Stimulated activated naive CD8-positive, alpha-beta T cell treated with anti-CD3 and anti-CD28 coated beads, Interleukin-15, Interleukin-2, amounts not matched to agents 100 ng/mL and 50 ng/mL, for 24 hours (primary cell): ENCODE measurements around the gene IL7R.

ENCODE experiments used
- H3K27ac Mint-ChIP-seq: one replicate; pipeline ENCODE4 v1.8.0; 2021; ENCODE audit warnings: mild to moderate bottlenecking, mixed read lengths
- H3K27me3 Mint-ChIP-seq: one replicate; pipeline ENCODE4 v1.8.0; 2021; ENCODE audit warnings: mixed read lengths
- H3K36me3 Mint-ChIP-seq: one replicate; pipeline ENCODE4 v1.8.0; 2021; ENCODE audit warnings: low read depth, mixed read lengths
- H3K4me1 Mint-ChIP-seq: one replicate; pipeline ENCODE4 v1.8.0; 2021; ENCODE audit warnings: low read depth, mixed read lengths
- H3K4me3 Mint-ChIP-seq: one replicate; pipeline ENCODE4 v1.8.0; 2021; ENCODE audit warnings: mild to moderate bottlenecking, mixed read lengths
- H3K9me3 Mint-ChIP-seq: one replicate; pipeline ENCODE4 v1.8.0; 2021; ENCODE audit warnings: mixed read lengths

IL7R gene

DNA sequence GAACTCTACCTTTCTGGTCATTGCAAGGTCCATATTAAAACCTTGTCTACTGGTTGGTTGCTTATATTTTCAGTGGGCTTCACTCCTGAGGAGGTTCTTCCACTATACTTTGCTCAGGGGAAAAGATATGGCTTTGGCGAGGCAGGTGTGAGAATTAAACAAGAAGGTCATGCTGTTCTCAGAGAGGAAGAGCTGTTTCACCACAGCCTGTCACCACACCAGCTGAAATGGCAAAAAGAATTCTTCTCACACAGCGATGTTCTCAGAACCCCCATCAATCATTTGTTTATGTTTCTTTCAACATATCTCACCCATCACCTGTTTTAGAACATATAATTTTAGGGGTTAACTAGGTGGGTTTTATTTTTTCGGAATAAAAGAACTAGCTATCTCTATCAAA is 43.1 kb downstream of the IL7R start:
- Mint-ChIP-seq H3K4me3 (peak overlapping the region; percentile 12), H3K27ac (peak overlapping the region; percentile 26), H3K9me3 (no peaks in the 10 kb centered on the region)

DNA sequence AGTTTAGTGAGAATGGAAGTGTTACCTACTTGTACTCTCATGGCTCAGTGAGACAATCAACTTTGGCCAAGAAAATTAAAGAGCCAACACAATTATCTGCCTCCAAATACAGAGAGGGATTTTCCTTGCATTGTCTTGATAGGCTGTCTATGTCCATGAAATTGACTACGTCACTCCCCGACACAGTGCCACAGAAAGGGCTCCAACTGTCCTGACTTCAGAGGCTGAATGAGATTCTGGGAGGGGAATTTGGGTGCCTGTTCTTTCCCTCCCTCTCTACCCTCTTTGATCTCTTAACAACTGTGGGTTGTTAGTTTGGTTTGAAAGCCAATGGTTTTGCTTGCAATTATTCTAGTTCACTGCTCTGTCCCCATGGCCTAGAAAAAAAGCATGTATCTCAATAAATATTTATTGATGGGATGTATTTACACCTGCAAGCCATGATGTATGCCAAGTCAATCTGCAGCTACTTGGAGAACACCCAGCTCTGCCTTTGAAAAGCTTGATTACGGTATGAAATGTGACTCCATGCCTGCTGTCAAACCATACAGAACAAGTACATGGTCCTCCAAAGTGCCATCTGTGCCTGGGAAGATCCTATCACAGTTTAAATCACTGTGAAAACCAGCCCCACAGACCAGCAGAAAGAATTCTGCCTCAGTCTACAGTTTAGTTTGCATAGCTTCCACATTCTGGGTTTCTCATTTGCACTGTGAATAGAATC is 44.4 kb downstream of the IL7R start:
- H3K27me3 Mint-ChIP-seq, result no peaks in the 10 kb centered on the region
- H3K9me3 Mint-ChIP-seq, result no peaks in the 10 kb centered on the region
- H3K36me3 Mint-ChIP-seq, result no peaks in the 10 kb centered on the region
- H3K4me3 Mint-ChIP-seq, result no peak overlapping the region
- H3K27ac Mint-ChIP-seq, result no peak overlapping the region
- peaks cover 82% of the 10 kb centered on the region for H3K4me1 Mint-ChIP-seq

More for the DNA sequence above, 43.1 kb downstream of the IL7R start:
- no peaks in the 10 kb centered on the region for H3K27me3 Mint-ChIP-seq
- H3K4me1 Mint-ChIP-seq, result peaks cover 69% of the 10 kb centered on the region
- no peaks in the 10 kb centered on the region for H3K36me3 Mint-ChIP-seq

DNA sequence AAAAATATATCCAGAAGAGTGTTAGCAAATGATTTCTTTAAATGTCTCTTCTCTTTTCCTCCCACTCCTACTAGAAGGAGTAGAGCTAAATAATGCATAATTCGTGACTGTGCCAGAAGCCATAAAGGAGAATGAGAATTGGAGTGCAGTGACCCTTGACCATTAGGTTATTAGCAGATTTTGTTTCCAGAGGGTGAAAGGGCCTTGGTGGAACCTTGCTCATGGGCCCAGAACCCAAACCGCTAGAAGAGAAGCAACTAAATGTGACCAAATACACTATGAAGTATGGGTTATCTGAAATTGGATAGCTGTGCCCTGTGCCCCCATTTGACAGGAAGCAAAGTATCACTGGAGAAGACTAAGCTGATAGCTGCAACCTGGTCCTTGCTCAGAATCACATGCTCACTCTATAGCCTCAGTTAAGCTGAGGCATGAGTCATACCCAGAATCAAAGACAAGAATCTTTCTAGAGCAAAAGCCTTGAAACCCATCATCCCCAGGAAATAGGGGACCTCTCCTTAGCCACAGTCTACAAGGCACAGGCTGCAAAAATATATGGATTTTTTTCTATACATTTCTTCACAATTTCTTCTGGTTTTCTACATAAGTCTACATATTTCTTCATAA is 45.5 kb downstream of the IL7R start:
- H3K27ac Mint-ChIP-seq, result peak overlapping the region; percentile 56
- H3K27me3 Mint-ChIP-seq, result no peaks in the 10 kb centered on the region
- H3K4me3 Mint-ChIP-seq, result no peak overlapping the region
- peaks cover 90% of the 10 kb centered on the region for H3K4me1 Mint-ChIP-seq
- H3K36me3 Mint-ChIP-seq, result no peaks in the 10 kb centered on the region
- no peaks in the 10 kb centered on the region for H3K9me3 Mint-ChIP-seq

DNA sequence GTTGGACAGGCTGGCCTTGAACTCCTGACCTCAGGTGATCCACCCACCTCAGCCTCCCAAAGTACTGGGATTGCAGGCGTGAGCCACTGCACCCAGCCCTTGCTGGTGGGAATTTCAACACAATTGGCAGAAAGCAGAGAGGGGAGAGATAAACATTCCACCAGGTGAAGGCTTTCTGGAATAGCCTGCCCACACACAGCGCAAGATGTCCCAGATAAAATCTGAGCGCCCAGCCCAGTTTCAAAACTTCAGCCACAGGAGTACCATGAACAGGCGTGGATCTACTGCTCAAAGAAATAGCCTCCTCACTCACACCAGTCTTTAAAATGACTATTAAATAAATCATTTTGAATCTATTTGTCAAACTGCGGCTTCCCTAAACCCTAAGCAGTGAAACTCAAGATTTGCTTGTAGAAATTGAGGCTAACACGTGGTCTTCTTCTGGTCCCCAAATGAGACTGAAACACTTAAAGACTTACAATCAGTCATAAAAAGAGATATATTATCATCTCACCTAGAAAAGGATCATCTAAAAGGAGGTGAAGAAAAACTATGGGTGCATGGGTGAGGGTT is 47.0 kb downstream of the IL7R start:
- peaks cover 99% of the 10 kb centered on the region for H3K4me1 Mint-ChIP-seq
- no peaks in the 10 kb centered on the region for H3K9me3 Mint-ChIP-seq
- peak overlapping the region; percentile 96 for H3K27ac Mint-ChIP-seq
- no peaks in the 10 kb centered on the region for H3K27me3 Mint-ChIP-seq
- H3K36me3 Mint-ChIP-seq, result no peaks in the 10 kb centered on the region
- H3K4me3 Mint-ChIP-seq, result peak overlapping the region; percentile 58

DNA sequence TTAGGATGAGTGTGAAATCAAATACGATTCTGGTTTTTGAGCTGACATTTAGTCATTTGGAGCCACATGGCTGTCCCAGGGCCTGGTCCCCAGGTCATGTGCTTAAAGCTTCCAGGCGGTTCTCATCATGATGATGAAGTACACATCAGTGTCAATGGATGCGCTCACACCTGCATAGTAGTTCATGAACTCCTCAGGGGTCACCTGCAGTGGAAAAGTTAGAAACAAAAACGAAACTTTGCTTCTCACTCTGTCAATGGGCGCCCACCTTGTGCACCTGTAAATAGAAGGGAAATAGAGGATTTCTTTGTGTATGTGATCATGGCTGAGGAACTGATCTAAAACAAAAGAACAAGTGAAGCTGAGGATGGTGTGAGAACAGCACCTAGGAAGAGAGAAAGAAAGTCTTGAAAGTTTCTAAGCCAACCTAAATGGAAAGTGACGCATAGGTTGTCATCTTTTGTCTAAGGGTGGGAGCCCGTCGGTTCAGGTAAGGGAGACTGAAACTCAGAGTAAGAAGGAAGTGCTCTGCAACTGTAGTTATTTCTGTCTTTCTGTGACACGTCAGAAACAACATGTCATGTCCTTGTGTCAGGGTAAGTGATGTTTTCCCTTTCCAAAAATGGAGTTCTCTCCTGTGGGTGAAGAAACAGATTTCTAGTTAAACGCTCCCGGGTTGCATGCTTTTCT is 47.9 kb downstream of the IL7R start:
- Mint-ChIP-seq H3K9me3 (no peaks in the 10 kb centered on the region), H3K27ac (peak overlapping the region; percentile 96), H3K27me3 (no peaks in the 10 kb centered on the region), H3K4me1 (peaks cover 99% of the 10 kb centered on the region), H3K36me3 (no peaks in the 10 kb centered on the region), H3K4me3 (peak overlapping the region; percentile 58)

DNA sequence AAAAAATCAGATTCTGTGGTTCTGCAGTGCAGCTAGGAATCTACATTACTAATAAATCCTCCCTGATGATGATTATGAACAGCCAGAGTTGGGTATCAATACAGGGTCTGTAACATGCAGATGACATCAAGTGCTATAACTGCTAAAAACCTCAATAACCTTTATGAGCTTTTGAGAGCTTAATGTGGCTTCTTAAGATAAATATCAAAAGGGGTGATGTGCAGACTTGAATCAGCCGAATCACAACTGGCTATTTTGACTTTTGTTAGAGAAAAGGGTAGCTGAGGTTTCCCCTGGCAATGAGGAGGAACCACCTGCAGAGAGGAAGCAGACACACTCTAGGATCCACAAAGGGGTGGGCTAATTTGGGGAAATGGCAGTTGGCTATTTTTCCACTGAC is 51.5 kb downstream of the IL7R start:
- peak overlapping the region; percentile 83 for H3K27ac Mint-ChIP-seq
- H3K36me3 Mint-ChIP-seq, result peaks cover 6% of the 10 kb centered on the region
- H3K4me1 Mint-ChIP-seq, result peaks cover 77% of the 10 kb centered on the region
- peak overlapping the region; percentile 58 for H3K4me3 Mint-ChIP-seq
- peaks cover 6% of the 10 kb centered on the region for H3K9me3 Mint-ChIP-seq
- no peaks in the 10 kb centered on the region for H3K27me3 Mint-ChIP-seq

DNA sequence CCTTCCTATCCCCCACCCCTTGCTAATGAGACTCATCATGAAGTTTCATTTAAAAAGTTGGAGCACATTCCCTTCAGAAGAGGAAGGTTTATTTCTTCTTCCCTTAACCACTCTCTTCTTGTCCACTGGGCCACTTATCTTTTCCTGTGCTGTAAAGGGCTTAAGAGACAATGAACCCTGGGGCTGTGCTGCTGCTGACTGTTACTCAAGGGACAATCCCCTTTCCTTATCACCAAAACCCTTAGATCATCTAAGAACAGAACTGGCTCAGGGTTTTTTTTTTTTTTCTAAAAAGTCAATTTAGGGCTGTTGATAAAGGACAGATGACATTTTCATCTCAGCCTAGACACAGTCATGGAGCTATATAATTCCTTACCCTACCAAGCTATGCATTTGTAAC is 52.1 kb downstream of the IL7R start:
- peaks cover 6% of the 10 kb centered on the region for H3K9me3 Mint-ChIP-seq
- peaks cover 6% of the 10 kb centered on the region for H3K36me3 Mint-ChIP-seq
- H3K27me3 Mint-ChIP-seq, result no peaks in the 10 kb centered on the region
- H3K4me3 Mint-ChIP-seq, result peak overlapping the region; percentile 58
- peaks cover 71% of the 10 kb centered on the region for H3K4me1 Mint-ChIP-seq
- peak overlapping the region; percentile 83 for H3K27ac Mint-ChIP-seq

DNA sequence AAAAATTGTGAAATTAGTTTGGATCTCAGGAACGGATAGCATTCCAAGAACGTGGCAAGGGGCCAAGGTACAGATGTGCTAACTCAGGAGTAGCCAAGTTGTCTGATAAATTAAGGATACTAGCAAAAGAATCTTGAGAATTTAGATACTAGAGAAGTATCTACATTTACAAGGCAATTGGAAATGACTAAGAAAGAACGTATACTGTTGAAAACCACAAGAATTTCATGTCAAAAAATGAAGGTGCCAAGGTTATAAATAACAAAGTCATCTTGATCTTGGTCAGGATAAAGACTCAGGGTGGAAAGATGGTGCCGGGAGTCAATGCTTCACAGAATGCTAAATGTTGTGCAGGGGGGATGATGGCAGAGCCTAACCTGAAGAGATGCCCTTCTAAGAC is 62.5 kb downstream of the IL7R start:
- peaks cover 19% of the 10 kb centered on the region for H3K9me3 Mint-ChIP-seq
- peaks cover 55% of the 10 kb centered on the region for H3K4me1 Mint-ChIP-seq

DNA sequence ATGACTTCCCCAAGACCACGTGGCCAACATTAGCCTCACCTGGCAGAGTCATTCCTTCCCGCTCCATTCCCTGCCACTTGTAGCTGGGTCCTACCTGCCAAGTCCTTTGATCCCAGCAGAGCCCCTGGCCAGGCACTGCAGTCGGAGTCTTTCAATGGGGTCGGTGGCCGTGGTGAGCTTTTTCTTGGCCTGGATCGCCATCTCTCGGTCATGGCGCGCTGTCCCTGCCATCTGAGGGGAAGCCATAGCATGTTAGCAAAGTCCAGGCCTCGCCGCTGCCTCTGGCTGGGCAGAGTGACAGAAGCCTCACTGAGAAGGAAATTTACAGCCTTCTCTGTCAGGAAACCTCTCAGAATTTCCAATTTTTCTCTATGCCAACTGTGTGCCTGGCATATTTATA is 64.2 kb downstream of the IL7R start:
- Mint-ChIP-seq H3K36me3 (peaks cover 17% of the 10 kb centered on the region), H3K4me1 (peaks cover 71% of the 10 kb centered on the region), H3K27me3 (no peaks in the 10 kb centered on the region), H3K9me3 (peaks cover 16% of the 10 kb centered on the region), H3K4me3 (no peak overlapping the region), H3K27ac (no peak overlapping the region)

More for the DNA sequence above, 62.5 kb downstream of the IL7R start:
- Mint-ChIP-seq H3K27me3 (no peaks in the 10 kb centered on the region), H3K4me3 (peak overlapping the region; percentile 1), H3K36me3 (peaks cover 17% of the 10 kb centered on the region), H3K27ac (peak overlapping the region; percentile 59)

DNA sequence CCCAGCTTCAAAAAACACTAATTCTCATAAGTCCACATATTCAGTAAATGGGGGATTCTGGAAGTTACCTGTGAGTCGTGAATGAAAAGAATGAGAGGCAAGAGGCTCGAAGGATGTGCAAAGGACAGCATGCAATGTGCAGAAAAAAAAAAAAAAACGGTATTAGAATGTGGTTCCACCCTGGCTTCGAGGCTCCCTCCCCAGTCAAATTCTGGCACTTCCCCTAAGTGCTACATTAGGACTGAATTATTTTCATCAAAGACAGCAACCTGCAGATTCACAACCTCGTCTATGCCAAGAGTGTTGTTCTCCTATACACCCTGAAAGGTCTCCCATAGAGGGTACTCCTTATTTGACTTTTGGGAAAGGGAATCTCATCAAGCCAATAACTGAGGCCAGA is 65.2 kb downstream of the IL7R start:
- Mint-ChIP-seq H3K36me3 (peaks cover 14% of the 10 kb centered on the region), H3K9me3 (peaks cover 16% of the 10 kb centered on the region), H3K4me1 (peaks cover 77% of the 10 kb centered on the region), H3K27me3 (peaks cover 5% of the 10 kb centered on the region), H3K27ac (no peak overlapping the region), H3K4me3 (no peak overlapping the region)

DNA sequence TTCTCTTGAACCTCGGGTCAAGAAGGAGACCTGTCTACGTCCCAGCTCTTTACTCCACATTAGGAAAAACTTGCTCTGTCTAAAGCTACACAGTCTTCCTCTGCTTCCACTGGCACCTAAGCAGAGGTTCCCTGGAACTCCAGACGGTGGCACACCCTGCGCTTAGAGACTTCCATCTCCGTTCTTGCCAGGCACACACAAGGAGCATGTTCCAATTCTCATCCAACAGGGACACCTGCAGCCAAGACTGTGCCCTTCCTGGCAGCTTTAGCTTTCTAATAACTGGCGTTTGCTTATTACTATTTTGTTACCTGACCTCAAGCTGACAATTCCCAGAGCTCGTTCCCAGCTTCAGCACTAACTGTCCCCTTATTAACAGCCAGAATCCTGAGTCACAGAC is 65.8 kb downstream of the IL7R start:
- H3K27ac Mint-ChIP-seq, result peak overlapping the region; percentile 23
- peaks cover 16% of the 10 kb centered on the region for H3K9me3 Mint-ChIP-seq
- H3K36me3 Mint-ChIP-seq, result peaks cover 14% of the 10 kb centered on the region
- peaks cover 5% of the 10 kb centered on the region for H3K27me3 Mint-ChIP-seq
- H3K4me3 Mint-ChIP-seq, result no peak overlapping the region
- H3K4me1 Mint-ChIP-seq, result peaks cover 77% of the 10 kb centered on the region

DNA sequence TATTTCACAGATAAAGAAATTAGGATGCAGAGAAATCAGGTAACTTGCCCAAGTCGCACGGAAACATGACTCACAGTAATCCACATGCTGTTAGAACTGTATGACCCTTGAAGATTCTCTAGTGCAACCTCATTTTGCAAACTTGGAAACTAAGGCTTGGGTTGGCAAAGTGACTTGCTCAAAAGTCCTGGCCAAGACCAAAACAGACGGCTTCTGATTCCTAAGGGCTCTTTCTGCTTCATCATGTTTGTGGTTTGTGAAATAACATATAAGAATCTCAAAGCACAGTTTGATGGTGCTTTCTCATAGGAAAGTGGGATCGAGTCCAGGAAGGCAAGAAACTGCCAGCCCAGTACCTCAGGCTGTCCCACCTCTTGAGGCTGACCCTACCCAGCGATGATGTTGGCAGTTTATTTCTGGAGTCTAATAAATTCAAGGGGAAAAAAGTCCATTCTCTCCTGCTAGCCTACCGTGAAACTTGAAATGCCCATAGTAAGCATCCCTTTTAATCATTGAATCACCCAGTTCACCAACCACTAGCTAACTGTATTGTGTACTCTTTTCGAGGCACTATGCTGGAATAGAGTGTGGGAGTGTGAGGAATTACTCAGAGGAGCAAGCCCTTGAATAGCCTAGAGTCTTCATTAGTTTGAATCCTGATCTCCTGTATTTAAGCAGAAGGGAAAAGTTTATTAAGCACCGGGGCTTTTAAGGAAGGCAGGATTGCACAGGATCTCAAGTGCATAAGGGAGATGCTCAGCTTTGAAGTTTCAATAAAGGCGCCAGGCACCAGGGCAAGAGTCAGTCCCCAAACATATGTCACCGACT is 67.6 kb downstream of the IL7R start:
- peaks cover 5% of the 10 kb centered on the region for H3K27me3 Mint-ChIP-seq
- peak overlapping the region; percentile 68 for H3K4me3 Mint-ChIP-seq
- H3K9me3 Mint-ChIP-seq, result peaks cover 9% of the 10 kb centered on the region
- peaks cover 4% of the 10 kb centered on the region for H3K36me3 Mint-ChIP-seq
- peaks cover 65% of the 10 kb centered on the region for H3K4me1 Mint-ChIP-seq
- peak overlapping the region; percentile 82 for H3K27ac Mint-ChIP-seq

DNA sequence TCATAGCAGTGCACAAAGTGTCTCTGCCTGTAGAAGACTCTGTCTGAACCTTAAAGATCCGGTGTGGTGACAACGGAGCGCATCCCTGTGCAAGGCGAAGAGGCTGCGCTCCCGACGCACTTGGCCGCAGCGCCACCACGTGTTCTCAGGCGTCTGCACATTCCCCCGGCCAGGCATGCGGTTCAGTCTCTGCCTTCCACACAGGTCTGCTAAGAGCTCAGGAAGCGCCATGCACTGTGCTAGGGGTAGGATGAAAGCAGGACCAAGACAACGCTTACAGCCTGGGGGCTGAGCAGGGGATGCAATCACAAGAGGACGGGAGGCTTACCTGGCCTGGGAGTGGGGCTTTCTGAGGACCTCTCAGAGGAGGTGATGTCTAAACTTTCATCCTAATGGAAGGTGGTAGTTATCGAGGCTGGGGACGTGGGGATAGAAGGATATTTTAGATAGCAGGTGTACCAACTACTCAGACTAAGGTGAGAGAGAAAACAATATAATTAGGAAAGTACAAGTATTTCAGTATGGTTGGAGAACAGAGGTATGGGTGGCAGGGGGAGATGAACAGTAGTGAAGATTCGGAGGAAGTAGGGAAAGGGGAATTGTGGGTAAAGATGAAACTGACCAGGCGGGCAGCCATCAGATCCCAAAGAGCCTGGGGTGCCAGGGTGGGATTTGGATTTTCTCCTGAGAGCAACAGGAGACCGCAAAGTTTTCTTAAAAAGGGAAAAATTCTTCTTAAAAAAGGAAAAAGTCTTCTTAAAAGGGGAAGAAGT is 68.4 kb downstream of the IL7R start:
- H3K4me1 Mint-ChIP-seq, result peaks cover 57% of the 10 kb centered on the region
- no peaks in the 10 kb centered on the region for H3K36me3 Mint-ChIP-seq
- peaks cover 4% of the 10 kb centered on the region for H3K9me3 Mint-ChIP-seq
- H3K27ac Mint-ChIP-seq, result peak overlapping the region; percentile 82
- H3K4me3 Mint-ChIP-seq, result peak overlapping the region; percentile 68
- H3K27me3 Mint-ChIP-seq, result peaks cover 5% of the 10 kb centered on the region
